K562 (cell line): ENCODE measurements around the gene PPY. TPM values are rescaled to one million over a fixed set of nuclear protein-coding genes. Genes with fewer than 3 reads are reported as not detected.

Experiments used
- ATAC-seq: fragments of 200-7000 bp; cut with Tn5 transposase; 3 replicates; pipeline ENCODE4 v1.9.1; 2020; ENCODE audit warnings: moderate library complexity
- BruUV-seq: library from RNA; stranded (reverse); fragments of 400-500 nt; replicated peaks from 2 replicates; lab custom pipeline; 2021; lab: Mats Ljungman, UMichigan
- CTCF ChIA-PET: fragments of 300-600 bp; formaldehyde crosslinking; extraction: SDS; loops from one replicate; lab custom pipeline; 2021; ENCODE audit warnings: low intra/inter-chr PET ratio; lab: Yijun Ruan, JAX
- POLR2A ChIA-PET: fragments of 300-600, 350-650 bp; sonication (Branson Sonifier 250); formaldehyde crosslinking; extraction: SDS; loops from one replicate; lab custom pipeline; 2021; ENCODE audit warnings: antibody characterized with exemption, inconsistent platforms; lab: Yijun Ruan, JAX
- DNase-seq, 4 experiments: peaks; one replicate each; pipeline versions ENCODE4 v3.0.0 to v3.0.0-alpha.2; 2011 to 2018; ENCODE audit warnings: low spot score in 3 of 4, mixed read lengths in 3 of 4; ENCODE audit errors: extremely low read depth in 1 of 4
- FAIRE-seq: peaks from 2 replicates; lab custom pipeline; 2011; peaks lifted over from hg19 to GRCh38; lab: Jason Lieb, UNC
- H2AFZ ChIP-seq: 2 replicates; pipeline ENCODE4 v1.6.0; 2011; ENCODE audit warnings: low read depth, low read length, control low read depth, inconsistent platforms
- H3K27ac ChIP-seq: fragments of 200-600 bp; 3 replicates; pipeline ENCODE4 v1.8.0; 2011; ENCODE audit warnings: low read depth, mild to moderate bottlenecking, control low read depth, inconsistent platforms, low read length, moderate library complexity, mixed read lengths; ENCODE audit errors: extremely low read depth
- H3K27me3 ChIP-seq, 2 experiments: fragments of 300-600 bp in 1 of 2; 2 replicates in 1 of 2; 3 replicates in 1 of 2; pipeline versions ENCODE4 v1.6.0 to v1.8.0; 2011; ENCODE audit warnings: inconsistent platforms in 2 of 2, low read length in 2 of 2, mild to moderate bottlenecking in 1 of 2, mixed read lengths in 1 of 2, moderate library complexity in 1 of 2; ENCODE audit not compliant: control insufficient read depth in 2 of 2, insufficient read depth in 2 of 2
- H3K36me3 ChIP-seq: fragments of 300-600 bp; 3 replicates; pipeline ENCODE4 v1.8.0; 2011; ENCODE audit warnings: mild to moderate bottlenecking, low read length, inconsistent platforms; ENCODE audit not compliant: control insufficient read depth, insufficient read depth
- H3K4me1 ChIP-seq, 2 experiments: fragments of 200-600 bp in 1 of 2; replicated peaks in 1 of 2; 2 replicates in 1 of 2; 3 replicates in 1 of 2; pipeline versions ENCODE4 v1.5.1 to v1.8.0; 2011; ENCODE audit warnings: inconsistent platforms in 2 of 2, low read length in 2 of 2, mild to moderate bottlenecking in 1 of 2, mixed read lengths in 1 of 2, moderate library complexity in 1 of 2; ENCODE audit not compliant: control insufficient read depth in 2 of 2, insufficient read depth in 2 of 2
- H3K4me2 ChIP-seq: 2 replicates; pipeline ENCODE4 v1.6.1; 2011; ENCODE audit warnings: low read length, control low read depth, inconsistent platforms, mixed read lengths; ENCODE audit not compliant: insufficient read depth
- H3K4me3 ChIP-seq: fragments of 200-600 bp; sonication (generic), shearing (Covaris generic); 2 replicates; pipeline ENCODE4 v1.5.1; 2016; ENCODE audit warnings: control low read depth, inconsistent platforms
- H3K79me2 ChIP-seq: fragments of 200-600 bp; 3 replicates; pipeline ENCODE4 v1.8.0; 2011; ENCODE audit warnings: low read length, inconsistent platforms; ENCODE audit not compliant: control insufficient read depth, insufficient read depth
- H3K9ac ChIP-seq, 2 experiments: 2 replicates each; pipeline versions ENCODE4 v1.6.0 to v1.6.1; 2011; ENCODE audit warnings: low read depth in 2 of 2, low read length in 2 of 2, control low read depth in 1 of 2, inconsistent platforms in 1 of 2, mild to moderate bottlenecking in 1 of 2, mixed read lengths in 1 of 2; ENCODE audit not compliant: insufficient read depth in 1 of 2
- H3K9me1 ChIP-seq: one replicate; pipeline ENCODE4 v1.6.0; 2011; ENCODE audit warnings: inconsistent platforms, mild to moderate bottlenecking, low read length, moderate library complexity; ENCODE audit not compliant: control insufficient read depth, insufficient read depth
- H3K9me3 ChIP-seq: replicated peaks from 2 replicates; pipeline ENCODE4 v1.5.1; 2011; ENCODE audit warnings: low read depth, low read length, inconsistent platforms; ENCODE audit not compliant: control insufficient read depth, insufficient read depth
- H4K20me1 ChIP-seq: replicated peaks from 2 replicates; pipeline ENCODE4 v1.6.1; 2011; ENCODE audit warnings: low read length, inconsistent platforms, mixed read lengths; ENCODE audit not compliant: control insufficient read depth, insufficient read depth
- BACH1 ChIP-seq: fragments of 200-800 bp; sonication (Bioruptor generic); IDR thresholded peaks from 2 replicates; pipeline ENCODE4 v1.6.1; 2016; ENCODE audit warnings: missing genetic modification characterization, missing compliant biosample characterization
- HINFP ChIP-seq: fragments of 450-650 bp; conservative IDR thresholded peaks from 2 replicates; pipeline ENCODE4 v1.6.1; 2016; ENCODE audit warnings: missing genetic modification characterization, low read depth, mild to moderate bottlenecking, control low read depth, missing compliant biosample characterization
- SMC3 ChIP-seq: conservative IDR thresholded peaks from 2 replicates; pipeline ENCODE4 v1.6.1; 2011; ENCODE audit warnings: low read depth, low read length, improper control_type of control experiment; ENCODE audit not compliant: insufficient read depth
- STAT5A ChIP-seq: IDR thresholded peaks from 2 replicates; pipeline ENCODE4 v1.6.1; 2012; ENCODE audit warnings: low read length, inconsistent platforms, borderline replicate concordance
- WGBS: fragments of 100-300 bp; shearing (Covaris generic); methylation state at CpG from one replicate; pipeline ENCODE4 v1.1.6; 2016; ENCODE audit warnings: low coverage, mixed read lengths; ENCODE audit not compliant: insufficient coverage; ENCODE audit errors: missing lambda C conversion rate; 5-methylcytosine and 5-hydroxymethylcytosine counted together
- in situ Hi-C: fragments of 300-500 bp; cut with MboI; formaldehyde crosslinking; loops from 4 replicates; pipeline ENCODE4 v1.15.0; 2018; ENCODE audit warnings: inconsistent platforms, mixed read lengths
- intact Hi-C: fragments of 100-400 bp; cut with micrococcal nuclease; formaldehyde crosslinking; loops from 2 replicates; pipeline ENCODE4 v1.14.2; 2022
- polyA plus RNA-seq, 8 experiments: library from polyadenylated mRNA; depleted of rRNA in 4 of 8; stranded (reverse) in 5 of 8; unstranded in 3 of 8; fragments of >200 nt; fragmentation: Nextera tagmentation in 2 of 8; fragmentation: Illumina TruSeq in 1 of 8; extraction: Ambion mirVana in 2 of 8; extraction: Trizol in 1 of 8; gene quantifications; 2 replicates each; pipeline versions ENCODE4 v1.2.1 to v1.2.3, GENCODE V29; 2011 to 2014; ENCODE audit warnings: inconsistent platforms in 1 of 8, missing spikeins in 1 of 8
- total RNA-seq, 7 experiments: library from RNA; depleted of rRNA in 6 of 7; stranded (reverse); fragments of >200 nt in 6 of 7; fragmentation: Illumina TruSeq in 2 of 7; extraction: Trizol in 2 of 7; gene quantifications; 2 replicates each; pipeline versions ENCODE4 v1.2.1 to v1.2.3, GENCODE V29; 2011 to 2021; ENCODE audit warnings: low replicate concordance in 1 of 7

The PPY gene
- total and polyA plus RNA-seq, 9 of the 15 experiments (the other 6 are each of a cell fraction or from before 2014, with no cell fraction given), result not detected

- Histone ChIP-seq H3K9me3 (no peaks in the 10 kb centered on the region), H3K9ac (no peak overlapping the region), H3K9me1 (no peaks in the 10 kb centered on the region), H3K4me1 (peaks cover 0 to 10% of the 10 kb centered on the region in 2 experiments; a peak in 2 of 5 replicates), H3K27me3 (peaks cover 8 to 38% of the 10 kb centered on the region in 2 experiments), H2AFZ (no peak overlapping the region), H3K4me3 (no peak overlapping the region), H3K27ac (no peak overlapping the region), H4K20me1 (no peaks in the 10 kb centered on the region), H3K79me2 (no peaks in the 10 kb centered on the region), H3K36me3 (no peaks in the 10 kb centered on the region), H3K4me2 (no peak overlapping the region)
- FAIRE-seq (no peak), DNase-seq (no peak), ATAC-seq (peak; percentile 41; the same call in 2 of the 3 replicates)
- WGBS, result 7% methylated on average over 10 of the region's 10 CpGs
- intact Hi-C loops (no loop called here), in situ Hi-C loops (no loop called here)
- POLR2A ChIA-PET, result interaction anchor here (0.6 kb wide), 1 partner anchor 1054 kb away, joined by 3 read pairs; no protein-coding TSS in a partner anchor
- BruUV-seq, result no TSS peak
- CTCF ChIA-PET, result interaction anchor here (0.6 to 0.7 kb wide), 2 partner anchors 425 to 1800 kb away, joined by 3 to 5 read pairs; no protein-coding TSS in a partner anchor
- TF ChIP-seq HINFP (tag) (peak; percentile 84), STAT5A (no peak)
Observed at GRCh38 chr17:43920500-43921095, 21.7 kb downstream of the PPY start.

- Histone ChIP-seq H3K27me3 (peaks cover 9 to 47% of the 10 kb centered on the region in 2 experiments; a peak in 4 of 5 replicates), H2AFZ (0 out of 2 replicates have a peak overlapping the region, but pooled peaks have one; percentile 49), H3K4me1 (peaks cover 0 to 10% of the 10 kb centered on the region in 2 experiments; a peak in 2 of 5 replicates), H3K9ac (no peak overlapping the region), H3K79me2 (no peaks in the 10 kb centered on the region), H3K4me2 (no peak overlapping the region), H3K27ac (no peak overlapping the region), H3K9me1 (no peaks in the 10 kb centered on the region), H3K4me3 (no peak overlapping the region), H3K9me3 (no peaks in the 10 kb centered on the region), H3K36me3 (no peaks in the 10 kb centered on the region), H4K20me1 (no peaks in the 10 kb centered on the region)
- POLR2A ChIA-PET, result no interaction called here
- BruUV-seq, result no TSS peak
- 48% methylated on average over 8 of the region's 13 CpGs for WGBS
- DNase-seq (no peak), FAIRE-seq (no peak), ATAC-seq (no peak)
- 0 out of 2 replicates have a peak, but pooled peaks have one; percentile 0 for TF ChIP-seq SMC3
- no peak for TF ChIP-seq BACH1 (tag)
- CTCF ChIA-PET, result interaction anchor here (1.9 kb wide), 1 partner anchor 77 kb away, joined by 4 read pairs; no protein-coding TSS in a partner anchor
- intact Hi-C loops, result no loop called here
- in situ Hi-C loops, result no loop called here
Observed at GRCh38 chr17:43918026-43918389, 24.3 kb downstream of the PPY start.
